Stimulated activated CD4-positive, alpha-beta T cell treated with anti-CD3 and anti-CD28 coated beads, Interleukin-2, amount 100 ng/mL, for 24 hours (primary cell): ENCODE data around the gene PDSS2.
"Not testable (repeated sequence)": the region's sequence is repeated elsewhere in the genome, so short reads cannot be mapped to it uniquely, and the experiment has no call there.

Source experiments
- DNase-seq, 2 donors: peaks; one replicate each; pipeline ENCODE4 v3.0.0-alpha.2; 2020

PDSS2 gene, protein sequence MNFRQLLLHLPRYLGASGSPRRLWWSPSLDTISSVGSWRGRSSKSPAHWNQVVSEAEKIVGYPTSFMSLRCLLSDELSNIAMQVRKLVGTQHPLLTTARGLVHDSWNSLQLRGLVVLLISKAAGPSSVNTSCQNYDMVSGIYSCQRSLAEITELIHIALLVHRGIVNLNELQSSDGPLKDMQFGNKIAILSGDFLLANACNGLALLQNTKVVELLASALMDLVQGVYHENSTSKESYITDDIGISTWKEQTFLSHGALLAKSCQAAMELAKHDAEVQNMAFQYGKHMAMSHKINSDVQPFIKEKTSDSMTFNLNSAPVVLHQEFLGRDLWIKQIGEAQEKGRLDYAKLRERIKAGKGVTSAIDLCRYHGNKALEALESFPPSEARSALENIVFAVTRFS

GRCh38 chr6:107459283-107460082 lies at the start of gene PDSS2:
PDSS2 (minus strand) TSS chr6:107459564; CDS start chr6:107459285, 279 bp downstream.
- peak; percentile 99 for DNase-seq

- DNase-seq = no peak
These were observed 46.8 kb upstream of the PDSS2 start for GRCh38 chr6:107506145-107506544.

- DNase-seq = no peak
These were observed 45.1 kb upstream of the PDSS2 start for GRCh38 chr6:107504270-107505026.

GRCh38 chr6:107496892-107497684 lies 37.7 kb upstream of the PDSS2 start:
- DNase-seq = no peak

DNA sequence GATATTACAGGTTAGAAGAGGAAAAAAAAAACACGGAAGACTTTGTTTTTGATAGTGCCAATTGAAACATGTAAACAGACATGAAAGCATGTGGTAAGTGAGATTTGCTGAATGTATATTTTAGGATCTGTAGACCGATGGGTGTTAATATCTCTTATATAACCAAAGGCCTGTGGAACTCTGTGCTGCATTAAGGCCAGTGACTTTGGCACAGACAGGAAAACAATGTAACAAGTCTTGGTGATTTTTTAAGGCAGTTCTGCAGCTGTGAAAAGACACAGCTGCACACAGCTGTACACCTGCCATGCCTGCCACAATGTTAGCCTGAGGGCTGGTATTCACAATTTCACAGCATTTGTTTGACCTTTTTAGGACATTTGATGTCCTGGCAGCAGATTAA lies 36.6 kb upstream of the PDSS2 start:
- DNase-seq = no peak

DNA sequence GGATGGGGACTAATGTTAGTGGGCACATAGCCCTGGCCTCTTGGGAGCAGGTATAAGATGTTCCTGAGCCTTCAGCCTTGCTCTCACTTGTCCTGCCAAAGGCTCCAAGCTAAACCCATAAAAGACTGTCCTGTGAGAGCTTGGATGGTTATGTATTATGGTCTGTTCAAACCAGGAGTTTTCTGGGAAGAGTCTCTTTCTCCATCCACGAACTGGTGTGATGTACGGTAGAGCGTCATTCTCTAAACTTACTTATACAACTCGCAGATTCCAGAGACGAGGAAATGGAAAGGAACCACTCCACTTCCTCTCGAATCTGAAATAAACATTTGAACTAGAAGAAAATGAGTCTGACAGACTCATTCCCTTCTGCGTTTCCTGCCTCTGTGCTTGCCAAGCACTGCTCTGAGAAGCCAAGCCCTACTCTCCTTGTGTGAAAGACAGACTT lies 35.9 kb upstream of the PDSS2 start:
- DNase-seq = no peak

- no peak for DNase-seq
These were observed 34.0 kb upstream of the PDSS2 start for GRCh38 chr6:107493158-107494057.

- no peak for DNase-seq
These were observed 32.6 kb upstream of the PDSS2 start for GRCh38 chr6:107491760-107492660.

- DNase-seq = peak in 1 of 2 donors; percentile 12
These were observed 31.8 kb upstream of the PDSS2 start for GRCh38 chr6:107491138-107491609.

DNA sequence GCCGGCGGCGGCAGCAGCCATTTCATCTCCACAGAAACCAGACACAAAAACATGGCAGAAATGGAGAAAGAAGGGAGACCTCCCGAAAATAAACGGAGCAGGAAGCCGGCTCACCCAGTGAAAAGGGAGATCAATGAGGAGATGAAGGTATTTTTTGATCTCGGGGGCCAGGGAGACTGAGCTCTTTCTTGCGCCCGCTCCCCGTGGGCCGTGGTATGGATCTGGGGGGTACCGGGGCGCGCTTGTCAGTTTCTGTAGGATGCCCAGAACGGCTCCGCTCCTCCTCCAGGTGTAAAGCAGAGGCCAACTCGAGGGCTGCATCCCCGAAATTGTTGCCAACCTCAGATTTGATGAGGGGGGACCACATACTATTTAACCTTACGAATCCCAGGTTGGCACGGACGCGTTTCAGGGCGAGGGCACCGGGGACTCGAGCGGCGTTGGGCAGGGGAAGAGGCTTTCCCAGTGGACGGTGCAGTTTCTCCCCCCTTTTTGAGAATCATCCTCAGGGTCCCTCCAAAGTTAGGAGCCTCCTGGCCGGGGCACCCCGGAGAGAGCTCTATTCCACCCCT lies 31.3 kb upstream of the PDSS2 start:
- DNase-seq = peak in 1 of 2 donors; percentile 17

- DNase-seq = peak; percentile 34 to 53
These were observed 30.5 kb upstream of the PDSS2 start, which contains the start of gene SOBP for GRCh38 chr6:107489636-107490565. SOBP (plus strand) TSS chr6:107490117; CDS start chr6:107490617, 500 bp downstream.

GRCh38 chr6:107488875-107489635 lies 29.7 kb upstream of the PDSS2 start:
- DNase-seq = peak; percentile 29 to 34

DNA sequence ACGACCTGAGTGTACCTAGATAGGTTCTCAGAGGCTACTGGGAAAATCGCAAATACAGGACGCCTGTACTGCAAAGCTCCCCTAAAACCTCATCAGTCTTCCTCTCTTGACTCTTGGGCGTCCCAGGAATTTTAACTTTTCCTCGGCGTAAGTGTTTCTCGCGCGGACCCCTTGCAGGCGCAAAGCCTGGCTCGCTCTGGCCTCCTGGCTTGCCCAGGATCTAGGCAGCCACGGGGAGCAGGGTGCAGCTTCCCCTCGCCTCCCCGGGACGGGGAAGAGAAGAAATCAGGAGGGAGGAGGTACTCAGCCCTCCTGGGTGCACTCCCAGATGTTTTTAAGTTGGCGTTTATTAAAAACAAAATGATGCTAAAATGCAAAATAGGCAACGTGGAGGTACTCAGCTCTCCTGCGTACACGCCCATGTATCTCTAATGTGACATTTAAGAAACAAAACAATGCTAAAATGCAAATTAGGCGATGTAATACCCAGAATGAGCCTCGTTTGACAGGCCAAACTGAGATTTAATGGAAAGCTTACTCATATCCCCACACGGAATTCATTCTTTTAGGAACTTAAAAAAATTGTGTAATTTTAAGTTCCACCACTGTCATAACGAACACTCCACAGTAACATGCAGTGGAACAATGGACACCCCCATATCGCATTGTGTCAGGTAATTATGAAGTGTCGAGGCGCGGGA lies 29.0 kb upstream of the PDSS2 start:
- no peak for DNase-seq

GRCh38 chr6:107485157-107485556 lies 25.8 kb upstream of the PDSS2 start:
- DNase-seq = no peak

GRCh38 chr6:107479089-107479690 lies 19.8 kb upstream of the PDSS2 start:
- DNase-seq = no peak

- not testable (repeated sequence) for DNase-seq
These were observed 16.5 kb upstream of the PDSS2 start for GRCh38 chr6:107475826-107476225.
